HepG2 (cell line): ENCODE data around the gene AGPAT2. TPM values are rescaled to one million over a fixed set of nuclear protein-coding genes. Genes with fewer than 3 reads are reported as not detected.
A peak's percentile ranks its signal among the peaks of the same experiment; 100 is the strongest.

Source experiments
- ATAC-seq: fragments of 200-7000 bp; cut with Tn5 transposase; 3 replicates; pipeline ENCODE4 v1.9.1; 2020; ENCODE audit warnings: mild to moderate bottlenecking, moderate library complexity
- BruUV-seq: library from RNA; stranded (reverse); fragments of 400-500 nt; replicated peaks from 2 replicates; lab custom pipeline; 2021; lab: Mats Ljungman, UMichigan
- CTCF ChIA-PET: fragments of 300-600 bp; formaldehyde crosslinking; extraction: SDS; loops from one replicate; lab custom pipeline; 2021; ENCODE audit warnings: low total read pairs, inconsistent platforms, low intra/inter-chr PET ratio; lab: Yijun Ruan, JAX
- POLR2A ChIA-PET: fragments of 350-600 bp; sonication (Branson Sonifier 250); formaldehyde crosslinking; loops from one replicate; lab custom pipeline; 2020; ENCODE audit warnings: antibody characterized with exemption, inconsistent platforms; lab: Yijun Ruan, JAX
- DNase-seq: peaks from one replicate; pipeline ENCODE4 v3.0.0-alpha.2; 2015; ENCODE audit warnings: low spot score
- FAIRE-seq: peaks from 3 replicates; lab custom pipeline; 2011; peaks lifted over from hg19 to GRCh38; lab: Jason Lieb, UNC
- H2AFZ ChIP-seq: one replicate; pipeline ENCODE4 v1.6.1; 2011; ENCODE audit warnings: low read length, inconsistent platforms
- H3K27ac ChIP-seq: fragments of 300-600 bp; 3 replicates; pipeline ENCODE4 v1.8.0; 2011; ENCODE audit warnings: mixed run types, mild to moderate bottlenecking, mixed read lengths, low read length, inconsistent platforms; ENCODE audit not compliant: insufficient read depth; ENCODE audit errors: extremely low read length
- H3K27me3 ChIP-seq, 2 experiments: fragments of 200-600 bp in 1 of 2; 2 replicates in 1 of 2; 3 replicates in 1 of 2; pipeline versions ENCODE4 v1.6.0 to v1.8.0; 2011; ENCODE audit warnings: low read length in 2 of 2, mild to moderate bottlenecking in 2 of 2, moderate library complexity in 2 of 2, inconsistent platforms in 1 of 2; ENCODE audit not compliant: insufficient read depth in 2 of 2, control insufficient read depth in 1 of 2
- H3K36me3 ChIP-seq, 2 experiments: fragments of 200-600 bp in 1 of 2; replicated peaks in 1 of 2; 2 replicates in 1 of 2; 3 replicates in 1 of 2; pipeline versions ENCODE4 v1.5.1 to v1.8.0; 2011; ENCODE audit warnings: low read length in 2 of 2, inconsistent platforms in 1 of 2; ENCODE audit not compliant: insufficient read depth in 2 of 2, control insufficient read depth in 1 of 2
- H3K4me1 ChIP-seq: 2 replicates; pipeline ENCODE4 v1.5.1; 2012; ENCODE audit warnings: low read length, inconsistent platforms; ENCODE audit not compliant: insufficient read depth
- H3K4me2 ChIP-seq: 2 replicates; pipeline ENCODE4 v1.6.0; 2011; ENCODE audit warnings: low read depth, low read length, inconsistent platforms
- H3K4me3 ChIP-seq, 3 experiments: fragments of 200-600 bp in 1 of 3; sonication (generic), shearing (Covaris generic) in 1 of 3; replicated peaks in 1 of 3; 2 replicates each; pipeline ENCODE4 v1.5.1; 2011 to 2016; ENCODE audit warnings: low read length in 3 of 3, inconsistent platforms in 2 of 3, low read depth in 2 of 3, mild to moderate bottlenecking in 2 of 3, control low read depth in 1 of 3, mixed read lengths in 1 of 3; ENCODE audit not compliant: insufficient read depth in 1 of 3
- H3K79me2 ChIP-seq: one replicate; pipeline ENCODE4 v1.6.1; 2011; ENCODE audit warnings: low read length, inconsistent platforms; ENCODE audit not compliant: insufficient read depth
- H3K9ac ChIP-seq: 2 replicates; pipeline ENCODE4 v1.6.0; 2011; ENCODE audit warnings: mild to moderate bottlenecking, low read depth, low read length, inconsistent platforms; ENCODE audit not compliant: insufficient read depth
- H3K9me3 ChIP-seq: 2 replicates; pipeline ENCODE4 v1.5.1; 2012; ENCODE audit warnings: mild to moderate bottlenecking, low read length
- H4K20me1 ChIP-seq: 2 replicates; pipeline ENCODE4 v1.6.0; 2011; ENCODE audit warnings: inconsistent platforms, mild to moderate bottlenecking, low read length, moderate library complexity; ENCODE audit not compliant: insufficient read depth
- BCL6 ChIP-seq: IDR thresholded peaks from 2 replicates; pipeline ENCODE4 v1.6.1; 2016; ENCODE audit warnings: missing genetic modification reagents, missing compliant biosample characterization
- HNRNPLL ChIP-seq: fragments of 200-400 bp; formaldehyde crosslinking; IDR thresholded peaks from 2 replicates; pipeline ENCODE4 v1.6.1; 2017; ENCODE audit warnings: mild to moderate bottlenecking, low read depth, low read length; ENCODE audit not compliant: poor library complexity, severe bottlenecking
- KDM3A ChIP-seq: IDR thresholded peaks from 2 replicates; pipeline ENCODE4 v1.6.1; 2018; ENCODE audit warnings: low read depth, missing compliant biosample characterization
- MED8 ChIP-seq: sonication (generic); formaldehyde crosslinking; IDR thresholded peaks from 2 replicates; pipeline ENCODE4 v1.8.1; 2023; ENCODE audit warnings: mild to moderate bottlenecking, missing genetic modification reagents; ENCODE audit not compliant: insufficient replicate concordance
- PATZ1 ChIP-seq: sonication (generic); formaldehyde crosslinking; IDR thresholded peaks from 2 replicates; pipeline ENCODE4 v1.4.0; 2020; ENCODE audit warnings: missing genetic modification reagents
- PHF21A ChIP-seq: sonication (generic); formaldehyde crosslinking; IDR thresholded peaks from 2 replicates; pipeline ENCODE4 v1.5.0; 2020; ENCODE audit warnings: mild to moderate bottlenecking, missing genetic modification reagents
- SOX5 ChIP-seq: IDR thresholded peaks from 2 replicates; pipeline ENCODE4 v1.6.1; 2016; ENCODE audit warnings: borderline replicate concordance
- SOX6 ChIP-seq, 2 experiments: fragments of 450-650 bp in 1 of 2; sonication (generic) in 1 of 2; formaldehyde crosslinking in 1 of 2; IDR thresholded peaks; 2 replicates each; pipeline versions ENCODE4 v1.4.0 to v1.6.1; 2017 to 2020; ENCODE audit warnings: antibody characterized with exemption in 1 of 2, mild to moderate bottlenecking in 1 of 2, missing genetic modification reagents in 1 of 2
- SRF ChIP-seq: IDR thresholded peaks from 2 replicates; pipeline ENCODE4 v1.6.1; 2011; ENCODE audit warnings: mild to moderate bottlenecking, low read depth, low read length, moderate library complexity
- TMF1 ChIP-seq: sonication (generic); formaldehyde crosslinking; IDR thresholded peaks from 2 replicates; pipeline ENCODE4 v1.8.1; 2022; ENCODE audit warnings: low read depth, missing genetic modification reagents
- ZBTB1 ChIP-seq: sonication (generic); formaldehyde crosslinking; IDR thresholded peaks from 2 replicates; pipeline ENCODE4 v1.4.0; 2020; ENCODE audit warnings: missing genetic modification reagents, borderline replicate concordance
- ZC3H13 ChIP-seq: sonication (generic); formaldehyde crosslinking; IDR thresholded peaks from 2 replicates; pipeline ENCODE4 v1.8.1; 2023; ENCODE audit warnings: mild to moderate bottlenecking, missing genetic modification reagents, moderate library complexity
- ZNF331 ChIP-seq: sonication (generic); formaldehyde crosslinking; IDR thresholded peaks from 2 replicates; pipeline ENCODE4 v1.4.0; 2020; ENCODE audit warnings: missing genetic modification reagents
- ZNF333 ChIP-seq: sonication (generic); formaldehyde crosslinking; IDR thresholded peaks from 2 replicates; pipeline ENCODE4 v1.4.0; 2020; ENCODE audit warnings: mild to moderate bottlenecking, missing genetic modification reagents, borderline replicate concordance
- ZNF550 ChIP-seq: sonication (generic); formaldehyde crosslinking; IDR thresholded peaks from 2 replicates; pipeline ENCODE4 v1.4.0; 2020; ENCODE audit warnings: mild to moderate bottlenecking, missing genetic modification reagents, borderline replicate concordance
- ZNF577 ChIP-seq: sonication (generic); formaldehyde crosslinking; IDR thresholded peaks from 2 replicates; pipeline ENCODE4 v1.4.0; 2020; ENCODE audit warnings: mild to moderate bottlenecking, low read depth, missing genetic modification reagents, borderline replicate concordance
- ZNF616 ChIP-seq: sonication (generic); formaldehyde crosslinking; IDR thresholded peaks from 2 replicates; pipeline ENCODE4 v1.5.0; 2020; ENCODE audit warnings: low read depth, mild to moderate bottlenecking, missing genetic modification reagents
- ZNF790 ChIP-seq: sonication (generic); formaldehyde crosslinking; IDR thresholded peaks from 2 replicates; pipeline ENCODE4 v1.8.0; 2022; ENCODE audit warnings: missing genetic modification reagents, mild to moderate bottlenecking, borderline replicate concordance
- ZNF891 ChIP-seq: sonication (generic); formaldehyde crosslinking; IDR thresholded peaks from 2 replicates; pipeline ENCODE4 v1.5.0; 2020; ENCODE audit warnings: mild to moderate bottlenecking, missing genetic modification reagents
- ZSCAN30 ChIP-seq: sonication (generic); formaldehyde crosslinking; IDR thresholded peaks from 2 replicates; pipeline ENCODE4 v1.5.0; 2020; ENCODE audit warnings: mild to moderate bottlenecking, missing genetic modification reagents
- WGBS: methylation state at CpG from one replicate; pipeline ENCODE4 v1.1.6; 2017; ENCODE audit warnings: low lambda C conversion rate; 5-methylcytosine and 5-hydroxymethylcytosine counted together
- in situ Hi-C: cut with HindIII; loops from 2 replicates; pipeline ENCODE4 v1.10.0; 2017; ENCODE audit warnings: low pct_unique_long_range_greater_than_20kb; ENCODE audit not compliant: extremely low pct_ligation_motif_present
- intact Hi-C: fragments of 100-400 bp; cut with micrococcal nuclease; formaldehyde crosslinking; loops from one replicate; pipeline ENCODE4 v1.10.0; 2022; ENCODE audit not compliant: unreplicated experiment
- polyA plus RNA-seq, 8 experiments: library from polyadenylated mRNA; depleted of rRNA in 3 of 8; stranded (reverse) in 7 of 8; unstranded in 1 of 8; fragments of >200 nt; fragmentation: Illumina TruSeq in 4 of 8; extraction: Trizol in 4 of 8; gene quantifications; 2 replicates each; pipeline versions ENCODE4 v1.2.1 to v1.2.3, GENCODE V29; 2011 to 2016; ENCODE audit warnings: low read depth in 4 of 8, missing spikeins in 1 of 8, mixed read lengths in 1 of 8; ENCODE audit not compliant: insufficient read depth in 1 of 8
- total RNA-seq, 5 experiments: library from RNA; depleted of rRNA; stranded (reverse); fragments of >200 nt; fragmentation: Illumina TruSeq; extraction: Trizol; gene quantifications; 2 replicates each; pipeline ENCODE4 v1.2.3, GENCODE V29; 2016; ENCODE audit warnings: low read depth in 1 of 5
- TF ChIP-seq, protein P1 (sequence below): sonication (generic); formaldehyde crosslinking; IDR thresholded peaks from 2 replicates; pipeline ENCODE4 v1.8.0; 2022; ENCODE audit warnings: mild to moderate bottlenecking, missing genetic modification reagents; ENCODE audit not compliant: insufficient replicate concordance

Gene AGPAT2
- total and polyA plus RNA-seq, 2 of the 13 experiments (the other 11 are each of a cell fraction or from before 2014, with no cell fraction given) = 3.9 to 25.8 TPM

GRCh38 chr9:136671646-136672430, 15.4 kb downstream of the AGPAT2 start:
- no peaks in the 10 kb centered on the region for H3K36me3 ChIP-seq
- BruUV-seq = no TSS peak
- no peak overlapping the region for H3K9ac ChIP-seq
- 65% methylated on average over 2 of the region's 27 CpGs for WGBS
- H3K4me1 ChIP-seq = peaks cover 50% of the 10 kb centered on the region
- ChIA-PET POLR2A (interaction anchor here (1.7 to 2.4 kb wide), 3 partner anchors 22 to 57 kb away, joined by 7 to 8 read pairs (median 7); no protein-coding TSS in a partner anchor), CTCF (no interaction called here)
- intact Hi-C loops = no loop called here
- in situ Hi-C loops = no loop called here
- DNase-seq (no peak), ATAC-seq (peak; percentile 56), FAIRE-seq (no peak)
- no peaks in the 10 kb centered on the region for H3K9me3 ChIP-seq
- H4K20me1 ChIP-seq = peaks cover 3% of the 10 kb centered on the region; the same call in 1 of the 2 replicates
- H3K4me2 ChIP-seq = peak overlapping the region; percentile 60
- H3K79me2 ChIP-seq = no peaks in the 10 kb centered on the region
- no peak overlapping the region for H2AFZ ChIP-seq
- H3K27me3 ChIP-seq = peaks cover 12 to 37% of the 10 kb centered on the region in 2 experiments; a peak in 3 of 5 replicates
- peak overlapping the region in 1 of 3 experiments; percentile 40; a peak in 2 of 6 replicates for H3K4me3 ChIP-seq
- H3K27ac ChIP-seq = no peak overlapping the region
- TF ChIP-seq, protein P1, sequence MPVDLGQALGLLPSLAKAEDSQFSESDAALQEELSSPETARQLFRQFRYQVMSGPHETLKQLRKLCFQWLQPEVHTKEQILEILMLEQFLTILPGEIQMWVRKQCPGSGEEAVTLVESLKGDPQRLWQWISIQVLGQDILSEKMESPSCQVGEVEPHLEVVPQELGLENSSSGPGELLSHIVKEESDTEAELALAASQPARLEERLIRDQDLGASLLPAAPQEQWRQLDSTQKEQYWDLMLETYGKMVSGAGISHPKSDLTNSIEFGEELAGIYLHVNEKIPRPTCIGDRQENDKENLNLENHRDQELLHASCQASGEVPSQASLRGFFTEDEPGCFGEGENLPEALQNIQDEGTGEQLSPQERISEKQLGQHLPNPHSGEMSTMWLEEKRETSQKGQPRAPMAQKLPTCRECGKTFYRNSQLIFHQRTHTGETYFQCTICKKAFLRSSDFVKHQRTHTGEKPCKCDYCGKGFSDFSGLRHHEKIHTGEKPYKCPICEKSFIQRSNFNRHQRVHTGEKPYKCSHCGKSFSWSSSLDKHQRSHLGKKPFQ (CRISPR knock-in tag) = no peak
- TF ChIP-seq ZSCAN30 (CRISPR knock-in tag) (no peak), ZNF577 (no peak), SOX6 (IDR thresholded peaks at IDR 0.05) (no peak), SOX6 (CRISPR knock-in tag; IDR thresholded peaks at IDR 0.05) (no peak), SOX5 (CRISPR knock-in tag) (no peak), KDM3A (CRISPR knock-in tag) (no peak), TMF1 (CRISPR knock-in tag) (no peak), ZBTB1 (CRISPR knock-in tag) (no peak), ZNF616 (CRISPR knock-in tag) (no peak), PATZ1 (CRISPR knock-in tag) (0 out of 2 replicates have a peak, but pooled peaks have one; percentile 26), PHF21A (CRISPR knock-in tag) (no peak), ZNF790 (CRISPR knock-in tag) (no peak), ZC3H13 (CRISPR knock-in tag) (no peak), ZNF331 (CRISPR knock-in tag) (no peak), ZNF550 (CRISPR knock-in tag) (0 out of 2 replicates have a peak, but pooled peaks have one; percentile 30), ZNF891 (CRISPR knock-in tag) (no peak), SRF (no peak), MED8 (CRISPR knock-in tag) (no peak), HNRNPLL (peak; percentile 8), BCL6 (peak; percentile 19; the same call in 1 of the 2 replicates), ZNF333 (CRISPR knock-in tag) (no peak)
